Mucosa of gallbladder (tissue), 1 donor: ENCODE results near the gene IDH3B. TPM values are rescaled to one million over a fixed set of nuclear protein-coding genes. Genes with fewer than 3 reads are reported as not detected.
"Not testable (repeated sequence)": the region's sequence is repeated elsewhere in the genome, so short reads cannot be mapped to it uniquely, and the experiment has no call there.

Experiments used
- DNase-seq: peaks from one replicate; pipeline ENCODE4 v3.0.0-alpha.2; 2020; ENCODE audit warnings: low spot score
- total RNA-seq: library from RNA; stranded (reverse); gene quantifications from one replicate; pipeline ENCODE4 v1.2.1, GENCODE V29; 2021
- donor health status: DM: no; HTN: no; CAD: no.

Gene IDH3B
- 81.0 TPM for total RNA-seq

DNA sequence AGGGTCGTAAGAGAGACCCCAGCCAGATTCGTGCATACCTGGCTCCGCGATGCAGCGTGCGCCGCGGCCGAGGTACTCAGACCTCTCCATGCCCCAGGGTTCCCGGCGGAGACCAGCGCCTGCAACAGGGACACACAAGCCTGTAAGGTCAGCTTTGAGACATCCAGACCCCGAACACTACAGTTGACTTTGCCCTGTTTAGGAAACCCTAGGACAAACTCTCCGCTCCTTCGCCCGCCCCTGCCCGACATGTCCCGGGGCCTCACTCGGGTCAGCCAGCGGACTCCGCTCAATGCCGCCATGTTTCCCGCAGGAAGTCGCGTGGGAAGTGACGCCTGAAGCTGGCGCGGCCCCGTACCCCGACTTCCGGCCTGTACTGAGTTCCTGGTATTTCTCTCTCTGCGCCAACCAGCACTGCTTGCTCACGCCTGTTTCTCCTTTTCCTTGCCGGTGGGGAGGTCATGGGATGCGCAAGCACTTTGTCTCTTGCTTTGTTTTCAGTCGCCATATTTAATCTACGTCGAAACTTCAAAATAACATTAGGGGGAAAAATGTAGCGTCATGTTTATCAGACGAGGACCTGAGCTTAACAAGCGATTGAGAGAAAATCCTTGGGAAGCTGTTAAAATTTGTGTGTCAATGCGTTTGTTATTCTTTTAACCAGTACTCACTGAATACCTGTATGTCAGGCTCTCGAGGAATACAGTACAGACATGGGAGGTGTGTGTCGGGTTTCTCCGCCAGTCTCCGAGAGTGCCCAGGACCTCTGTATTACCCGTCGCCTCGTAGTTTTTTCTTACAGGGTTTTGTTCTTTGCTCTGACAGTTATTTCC lies at the start of gene IDH3B:
TSS of gene IDH3B (minus strand) at position 330 of the 833 bp plus-strand sequence. CDS start at position 302, 28 bp downstream.
- DNase-seq = peak; percentile 96

DNA sequence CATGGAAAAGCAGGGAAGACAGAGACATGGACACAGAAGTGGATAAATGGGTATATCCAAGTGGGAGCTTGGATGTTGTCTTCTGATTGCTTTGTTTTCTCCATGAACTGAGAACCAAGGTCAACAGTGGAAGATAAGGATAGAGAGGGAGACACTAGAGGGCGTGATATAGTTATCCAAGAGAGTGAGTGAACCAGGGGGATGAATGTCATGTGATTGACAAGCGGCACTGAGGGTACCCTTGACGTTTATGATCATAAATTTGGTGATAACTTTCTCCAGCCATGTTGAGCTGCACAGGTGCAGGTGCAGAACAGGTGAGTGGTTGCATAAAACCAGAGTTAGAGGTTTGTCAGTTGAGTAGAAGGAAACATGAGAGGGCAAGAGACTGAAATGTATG lies 49.3 kb upstream of the IDH3B start:
- DNase-seq = no peak

GRCh38 chr20:2709205-2709981 lies 45.4 kb upstream of the IDH3B start:
- DNase-seq = peak; percentile 6

DNA sequence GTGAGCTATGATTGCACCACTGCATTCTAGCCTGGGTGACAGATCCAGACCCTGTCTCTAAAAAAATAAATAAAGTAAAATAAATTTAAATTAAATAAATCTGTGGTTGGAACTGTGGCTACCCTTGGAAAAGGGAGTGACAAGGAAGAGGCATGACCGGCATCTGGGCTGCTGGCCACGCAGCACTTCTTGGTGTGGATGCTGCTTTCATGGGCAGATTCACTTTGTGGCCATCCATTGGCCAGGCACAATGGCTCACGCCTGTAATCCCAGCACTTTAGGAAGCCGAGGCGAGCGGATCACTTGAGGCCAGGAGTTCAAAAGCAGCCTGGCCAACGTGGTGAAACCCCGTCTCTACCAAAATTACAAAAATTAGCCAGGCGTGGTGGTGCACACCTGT lies 44.6 kb upstream of the IDH3B start:
- DNase-seq = peak; percentile 5

GRCh38 chr20:2708073-2708415 lies 44.0 kb upstream of the IDH3B start:
- peak; percentile 4 for DNase-seq

- DNase-seq = peak; percentile 7
These were observed 43.5 kb upstream of the IDH3B start for GRCh38 chr20:2707353-2708072.

- DNase-seq = peak; percentile 7
These were observed 42.8 kb upstream of the IDH3B start for GRCh38 chr20:2706688-2707352.

DNA sequence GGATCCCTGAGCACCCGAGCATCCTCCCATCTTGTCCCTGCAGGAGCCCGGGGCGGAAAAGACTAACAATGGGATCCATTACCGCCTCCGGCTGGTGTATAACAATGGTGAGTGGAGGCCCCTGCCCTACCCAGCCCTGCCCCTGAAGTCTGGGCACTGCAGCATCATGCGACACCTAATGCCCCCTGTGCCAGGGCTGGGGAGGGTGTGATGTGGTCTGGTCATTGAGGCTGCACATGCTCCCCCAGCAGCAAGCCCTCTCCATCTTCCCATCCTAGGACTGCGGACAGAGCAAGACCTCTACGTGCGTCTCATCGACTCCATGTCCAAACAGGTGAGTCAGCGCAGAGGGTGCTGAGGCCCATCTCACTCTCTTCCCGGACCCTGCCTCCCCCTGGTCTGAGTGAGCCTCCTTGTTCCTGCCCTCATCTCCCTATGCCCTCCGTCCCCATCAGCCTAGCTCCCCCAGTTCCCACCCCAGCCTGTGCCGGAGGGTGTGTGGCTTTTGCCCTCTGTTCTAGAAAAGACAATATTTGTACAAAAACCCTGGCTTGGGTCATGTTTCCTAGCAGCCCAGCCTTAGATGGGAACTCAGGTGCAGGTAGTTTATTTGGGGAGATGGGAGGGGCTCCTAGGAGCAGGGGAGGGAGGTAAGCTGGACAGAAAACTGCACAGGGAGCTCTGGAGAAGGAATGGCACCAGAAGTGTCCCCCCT lies 42.1 kb upstream of the IDH3B start:
- DNase-seq = peak; percentile 3

DNA sequence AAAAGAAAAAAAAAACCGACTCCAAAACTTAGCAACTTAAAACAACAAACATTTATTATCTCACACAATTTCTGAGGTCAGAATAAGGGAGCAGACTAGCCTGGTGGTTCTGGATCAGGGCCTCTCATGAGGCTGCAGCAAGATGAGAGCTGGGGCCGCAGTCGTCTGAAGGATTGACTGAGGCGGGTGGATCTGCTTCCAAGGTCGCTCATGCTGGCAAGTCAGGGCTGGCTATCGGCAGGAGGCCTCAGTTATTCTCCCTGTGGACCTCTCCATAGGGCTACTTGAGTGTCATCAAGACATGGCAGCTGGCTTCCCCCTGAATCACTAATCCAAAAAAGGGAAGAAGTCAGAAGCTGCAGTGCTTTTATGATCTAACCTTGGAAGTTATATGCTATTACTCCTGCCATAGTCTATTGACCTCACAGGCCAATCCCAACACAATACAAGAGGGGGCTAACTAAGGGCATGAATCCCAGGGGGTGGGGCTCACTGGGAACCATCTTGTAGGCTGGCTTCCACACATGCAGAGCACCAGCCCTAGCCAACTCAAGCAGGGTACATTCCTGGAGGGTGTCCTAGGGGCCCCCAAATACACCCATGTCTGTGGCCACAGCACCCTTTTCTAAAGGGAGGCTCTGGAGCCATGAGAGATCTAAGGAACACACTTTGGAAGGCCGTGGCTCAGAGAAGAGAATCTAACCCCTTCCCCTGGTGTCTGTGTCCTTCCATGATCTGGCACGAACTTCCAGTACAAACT lies 39.9 kb upstream of the IDH3B start:
- peak; percentile 7 for DNase-seq

DNA sequence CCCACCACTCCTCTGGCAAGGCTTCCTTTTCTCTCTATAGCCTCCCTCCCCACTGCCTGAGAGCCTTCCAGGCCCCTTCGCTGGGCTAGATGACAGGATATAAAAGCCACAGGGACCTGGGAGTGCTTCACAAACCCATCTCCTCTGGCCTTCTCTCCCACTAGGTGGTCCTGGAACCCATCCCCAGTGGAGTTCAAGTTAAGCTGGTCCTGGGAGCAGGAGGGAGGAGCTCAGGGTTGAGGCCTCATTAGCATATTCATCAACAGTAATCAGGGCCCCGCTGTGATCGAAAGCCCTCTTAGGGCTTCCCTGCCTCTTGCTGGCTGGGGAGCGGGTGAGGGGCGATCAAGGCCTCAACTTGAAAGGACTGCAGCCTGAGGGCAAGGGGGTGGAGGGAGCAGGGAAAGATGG lies 37.7 kb upstream of the IDH3B start:
- DNase-seq = peak; percentile 7

DNA sequence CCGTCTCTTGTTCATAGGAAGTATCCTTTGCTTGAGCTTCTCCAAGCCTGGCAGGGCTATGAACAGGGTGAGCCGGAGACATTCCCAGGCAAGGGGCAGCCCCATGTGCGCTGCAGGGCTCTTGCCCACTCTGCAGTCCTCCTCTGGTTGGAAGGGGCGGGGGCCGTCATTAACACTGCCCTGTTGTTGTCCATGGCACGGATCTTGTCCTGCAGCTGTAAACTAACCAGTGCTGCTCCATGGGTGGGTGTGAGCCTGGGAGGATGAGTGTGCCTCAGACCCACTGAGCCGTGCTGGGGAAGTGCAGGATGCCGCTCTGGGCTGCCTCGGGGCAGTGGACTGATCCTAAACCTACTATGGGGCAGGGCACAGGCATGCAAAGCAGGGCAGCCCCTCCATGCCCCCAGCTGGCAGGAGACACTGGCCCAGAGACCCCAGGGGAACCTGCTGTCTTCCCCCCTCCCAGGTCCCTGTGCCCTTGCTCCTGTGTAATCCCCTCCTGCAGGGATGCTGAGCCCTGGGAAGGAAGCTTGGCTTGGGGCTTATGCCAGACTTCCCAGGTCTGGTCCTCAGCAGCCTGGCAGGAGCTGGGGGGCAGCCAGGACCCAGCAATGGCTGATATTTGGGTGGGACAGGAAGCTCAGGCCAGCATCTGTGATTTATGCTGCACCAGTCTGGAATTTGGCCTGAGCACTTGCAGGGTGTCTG lies 37.1 kb upstream of the IDH3B start:
- peak; percentile 8 for DNase-seq

- DNase-seq = peak; percentile 7
These were observed 35.9 kb upstream of the IDH3B start for GRCh38 chr20:2699775-2700413.

- DNase-seq = peak; percentile 5
These were observed 34.9 kb upstream of the IDH3B start for GRCh38 chr20:2698912-2699311.

GRCh38 chr20:2698186-2698817 lies 34.3 kb upstream of the IDH3B start:
- DNase-seq = no peak

- no peak for DNase-seq
These were observed 33.8 kb upstream of the IDH3B start for GRCh38 chr20:2697768-2698167.

- DNase-seq = no peak
These were observed 32.6 kb upstream of the IDH3B start for GRCh38 chr20:2696646-2697045.

DNA sequence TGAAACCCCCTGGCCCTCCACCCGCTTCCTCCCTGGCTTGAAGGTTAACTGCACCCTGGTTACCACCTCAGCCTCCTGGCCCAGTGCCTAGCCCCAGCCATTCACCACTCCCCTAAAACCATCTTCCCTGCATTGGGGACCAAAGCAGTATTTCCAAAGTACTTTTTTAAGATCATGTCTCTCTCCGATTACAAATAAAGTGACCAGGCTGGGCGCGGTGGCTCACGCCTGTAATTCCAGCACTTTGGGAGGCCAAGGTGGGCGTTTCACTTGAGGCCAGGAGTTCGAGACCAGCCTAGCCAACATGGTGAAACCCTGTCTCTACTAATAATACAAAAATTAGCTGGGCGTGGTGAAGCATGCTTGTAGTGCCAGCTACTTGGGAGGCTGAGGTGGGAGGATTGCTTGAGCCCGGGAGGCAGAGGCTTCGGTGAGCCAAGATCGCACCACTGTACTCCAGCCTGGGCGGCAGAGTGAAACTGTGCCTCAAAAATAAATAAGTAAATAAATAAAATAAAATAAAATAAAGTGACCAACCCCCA lies 32.0 kb upstream of the IDH3B start:
- not testable (repeated sequence) for DNase-seq

- DNase-seq = no peak
These were observed 31.4 kb upstream of the IDH3B start for GRCh38 chr20:2695206-2695983.
